AG04449 (cell line): ENCODE results near the gene CASQ1.

ENCODE experiments used
- CTCF ChIA-PET: fragments of 350-600 bp; formaldehyde crosslinking; extraction: SDS; loops from one replicate; lab custom pipeline; 2021; ENCODE audit warnings: antibody characterized with exemption; lab: Yijun Ruan, JAX
- POLR2A ChIA-PET: fragments of 400-600, 350-600 bp; formaldehyde crosslinking; extraction: SDS; loops from one replicate; lab custom pipeline; 2020; ENCODE audit warnings: antibody characterized with exemption, inconsistent platforms; lab: Yijun Ruan, JAX
- DNase-seq: peaks from one replicate; pipeline ENCODE4 v3.0.0-alpha.2; 2010; ENCODE audit warnings: low read depth, low spot score
- H3K4me3 ChIP-seq: 2 replicates; pipeline ENCODE4 v1.5.1; 2011; ENCODE audit warnings: low read depth, mild to moderate bottlenecking, control low read depth, low read length
- TF ChIP-seq, protein P1 (sequence below): IDR thresholded peaks from one replicate; pipeline ENCODE4 v1.5.1; 2011; ENCODE audit warnings: mild to moderate bottlenecking, moderate library complexity, low read length, control low read depth, inconsistent platforms; ENCODE audit not compliant: insufficient read depth; ENCODE audit errors: missing control alignments

The CASQ1 gene

GRCh38 chr1:160197231-160197630 is 6.9 kb downstream of the CASQ1 start:
- H3K4me3 ChIP-seq, result no peak overlapping the region
- ChIA-PET POLR2A (no interaction called here), CTCF (interaction anchor here (0.9 to 3.0 kb wide), 3 partner anchors 22 to 95 kb away, joined by 3 to 18 read pairs (median 14); no protein-coding TSS in a partner anchor)
- TF ChIP-seq, protein P1, sequence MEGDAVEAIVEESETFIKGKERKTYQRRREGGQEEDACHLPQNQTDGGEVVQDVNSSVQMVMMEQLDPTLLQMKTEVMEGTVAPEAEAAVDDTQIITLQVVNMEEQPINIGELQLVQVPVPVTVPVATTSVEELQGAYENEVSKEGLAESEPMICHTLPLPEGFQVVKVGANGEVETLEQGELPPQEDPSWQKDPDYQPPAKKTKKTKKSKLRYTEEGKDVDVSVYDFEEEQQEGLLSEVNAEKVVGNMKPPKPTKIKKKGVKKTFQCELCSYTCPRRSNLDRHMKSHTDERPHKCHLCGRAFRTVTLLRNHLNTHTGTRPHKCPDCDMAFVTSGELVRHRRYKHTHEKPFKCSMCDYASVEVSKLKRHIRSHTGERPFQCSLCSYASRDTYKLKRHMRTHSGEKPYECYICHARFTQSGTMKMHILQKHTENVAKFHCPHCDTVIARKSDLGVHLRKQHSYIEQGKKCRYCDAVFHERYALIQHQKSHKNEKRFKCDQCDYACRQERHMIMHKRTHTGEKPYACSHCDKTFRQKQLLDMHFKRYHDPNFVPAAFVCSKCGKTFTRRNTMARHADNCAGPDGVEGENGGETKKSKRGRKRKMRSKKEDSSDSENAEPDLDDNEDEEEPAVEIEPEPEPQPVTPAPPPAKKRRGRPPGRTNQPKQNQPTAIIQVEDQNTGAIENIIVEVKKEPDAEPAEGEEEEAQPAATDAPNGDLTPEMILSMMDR, result no peak
- DNase-seq, result no peak

GRCh38 chr1:160200786-160201185 is 10.4 kb downstream of the CASQ1 start:
- ChIA-PET POLR2A (no interaction called here), CTCF (interaction anchor here (0.8 to 11.7 kb wide), 7 partner anchors 10 to 99 kb away, joined by 3 to 214 read pairs (median 5); partner anchors contain the start of gene CASQ1)
- no peak overlapping the region for H3K4me3 ChIP-seq
- DNase-seq, result no peak
- TF ChIP-seq, protein P1, result no peak

GRCh38 chr1:160204526-160205241 is 14.3 kb downstream of the CASQ1 start:
- ChIA-PET CTCF (interaction anchor here (1.2 to 11.7 kb wide), 9 partner anchors 8 to 103 kb away, joined by 3 to 214 read pairs (median 8); partner anchors contain the start of gene CASQ1), POLR2A (interaction anchor here (7.3 kb wide), 1 partner anchor 15 kb away, joined by 34 read pairs; no protein-coding TSS in a partner anchor)
- DNase-seq, result no peak
- peak overlapping the region; percentile 50 for H3K4me3 ChIP-seq
- TF ChIP-seq, protein P1, result no peak

DNA sequence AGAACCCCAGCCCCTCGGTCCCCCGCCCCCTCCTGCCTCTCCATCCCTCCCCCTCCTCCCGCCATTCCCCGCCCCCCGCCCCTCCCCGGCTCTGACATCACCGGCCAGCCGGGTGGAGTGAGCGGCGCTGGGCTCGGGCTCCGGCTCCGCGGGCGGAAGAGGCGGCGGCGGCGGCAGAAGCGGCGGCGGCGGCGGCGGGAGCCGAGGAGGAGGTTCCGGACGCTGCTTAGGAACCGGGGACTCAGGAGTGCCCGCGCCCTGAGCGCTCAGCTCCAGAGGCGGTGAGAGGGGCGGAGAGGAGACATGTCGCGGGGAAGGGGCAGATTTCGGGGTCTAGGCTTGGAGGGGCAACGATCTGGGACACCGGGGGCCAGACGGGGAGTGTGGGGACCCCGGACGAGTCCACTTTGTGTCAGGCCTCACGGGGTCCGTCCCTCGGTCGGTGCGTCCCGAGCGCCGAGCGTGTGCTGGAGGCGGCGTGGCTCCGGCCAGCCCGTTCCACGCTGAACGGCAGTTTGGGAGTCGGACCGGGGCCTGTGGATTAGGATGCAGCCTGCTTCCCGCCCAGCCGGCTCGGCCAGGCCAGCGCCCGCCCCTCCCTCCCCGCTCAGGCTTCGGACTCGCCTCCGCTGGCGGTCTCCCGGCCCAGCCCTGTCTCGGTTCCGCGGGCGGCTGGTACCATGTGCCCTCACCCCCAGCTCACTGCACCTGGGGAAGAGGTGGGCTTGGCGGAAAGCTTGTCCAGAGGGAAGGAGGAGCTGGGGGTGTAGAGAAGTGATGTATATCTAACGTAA is 15.1 kb downstream of the CASQ1 start, which contains the start of gene PEA15:
Gene PEA15, plus strand, starts transcription at position 143 of the 794 bp plus-strand sequence. CDS start 6,161 bp downstream, outside the sequence.
- CTCF ChIA-PET, result interaction anchor here (1.5 to 11.7 kb wide), 7 partner anchors 10 to 104 kb away, joined by 4 to 214 read pairs (median 26); partner anchors contain the start of gene CASQ1
- TF ChIP-seq, protein P1, result no peak
- DNase-seq, result no peak
- peak within 1 kb of the TSS; percentile 96 for H3K4me3 ChIP-seq
- POLR2A ChIA-PET, result interaction anchor here (1.3 to 7.3 kb wide), 2 partner anchors 12 to 14 kb away, joined by 4 to 34 read pairs; no protein-coding TSS in a partner anchor

- CTCF ChIA-PET, result interaction anchor here (1.5 to 11.7 kb wide), 6 partner anchors 11 to 105 kb away, joined by 4 to 214 read pairs (median 33); partner anchors contain the start of gene CASQ1
- POLR2A ChIA-PET, result interaction anchor here (1.3 to 7.3 kb wide), 2 partner anchors 13 kb away, joined by 4 to 34 read pairs; no protein-coding TSS in a partner anchor
- peak overlapping the region; percentile 96 for H3K4me3 ChIP-seq
- no peak for DNase-seq
- TF ChIP-seq, protein P1, result no peak
Observed at GRCh38 chr1:160206036-160206389, 15.6 kb downstream of the CASQ1 start.
